Measurements from ENCODE around the gene CFAP77.

CFAP77 gene

GRCh38 chr9:132517815-132518550 is 108.0 kb downstream of the CFAP77 start:
- no peak for DNase-seq (ENCODE audit: low spot score)

DNA sequence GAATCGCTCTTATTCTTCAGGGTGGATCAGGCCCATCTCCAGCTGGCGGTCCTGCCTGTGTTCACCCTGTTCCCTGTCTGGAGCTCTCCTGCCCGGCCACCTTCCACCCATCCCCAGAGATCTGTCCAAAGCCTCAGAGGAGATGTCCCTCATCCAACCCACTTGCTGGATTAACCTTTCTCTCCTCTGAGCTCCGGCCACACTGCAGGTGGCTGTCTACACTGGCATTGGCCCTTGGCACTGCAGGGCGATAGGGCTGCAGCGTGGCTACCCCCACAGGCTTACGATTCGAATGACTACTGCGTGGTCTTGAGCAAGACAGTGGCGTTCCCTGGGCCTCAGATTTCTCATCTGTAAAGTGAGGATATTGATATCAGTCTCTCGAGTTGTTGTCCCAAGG is 108.6 kb downstream of the CFAP77 start:
- DNase-seq (ENCODE audit: low spot score) = no peak

GRCh38 chr9:132519033-132519432 is 109.0 kb downstream of the CFAP77 start:
- DNase-seq (ENCODE audit: low spot score) = no peak

DNA sequence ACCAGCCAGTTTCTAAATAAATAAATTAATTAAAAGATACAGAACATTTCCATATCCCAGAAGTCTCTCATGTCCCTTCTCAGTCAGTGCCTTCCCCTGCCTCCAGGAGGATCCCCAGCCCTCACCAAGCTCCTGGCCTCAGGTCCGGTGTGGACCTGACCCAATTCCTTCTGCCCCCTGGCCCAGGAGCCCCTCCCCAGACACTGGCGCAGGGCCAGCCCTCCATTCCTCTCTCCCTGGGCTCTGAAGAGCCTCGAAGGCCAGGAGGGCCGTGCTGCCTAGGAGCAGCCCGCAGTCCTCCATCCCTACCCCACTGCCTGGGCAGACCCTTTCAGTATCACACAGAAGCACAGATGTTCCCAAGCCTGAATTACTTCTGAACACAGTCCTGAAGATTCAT is 110.6 kb downstream of the CFAP77 start:
- no peak for DNase-seq (ENCODE audit: low spot score)

- DNase-seq (ENCODE audit: low spot score) = no peak
Measured at GRCh38 chr9:132525308-132526023, 115.5 kb downstream of the CFAP77 start.

DNA sequence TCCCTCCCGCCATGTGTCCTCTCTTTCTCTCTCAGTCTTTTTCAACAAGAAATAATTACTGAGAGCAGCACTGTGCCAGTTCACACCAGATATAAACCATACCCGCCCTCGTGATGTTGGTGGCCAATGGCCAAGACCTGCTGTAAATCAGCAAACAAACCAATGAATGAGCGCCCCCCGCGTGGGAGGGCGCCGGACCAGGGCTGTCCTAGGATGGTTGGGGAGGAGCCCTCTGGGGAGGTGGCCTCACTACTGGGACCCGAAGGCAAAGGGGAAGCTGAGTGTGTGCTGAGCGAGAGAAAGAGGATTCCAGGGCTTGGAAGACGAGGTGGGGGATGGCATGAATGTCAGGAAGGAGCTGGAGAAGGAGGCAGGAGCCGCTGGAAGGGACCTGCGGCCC is 121.2 kb downstream of the CFAP77 start:
- no peak for DNase-seq (ENCODE audit: low spot score)

- no peak for DNase-seq (ENCODE audit: low spot score)
Measured at GRCh38 chr9:132531710-132532570, 121.9 kb downstream of the CFAP77 start.

GRCh38 chr9:132534832-132535231 is 124.8 kb downstream of the CFAP77 start:
- DNase-seq (ENCODE audit: low spot score) = no peak

DNA sequence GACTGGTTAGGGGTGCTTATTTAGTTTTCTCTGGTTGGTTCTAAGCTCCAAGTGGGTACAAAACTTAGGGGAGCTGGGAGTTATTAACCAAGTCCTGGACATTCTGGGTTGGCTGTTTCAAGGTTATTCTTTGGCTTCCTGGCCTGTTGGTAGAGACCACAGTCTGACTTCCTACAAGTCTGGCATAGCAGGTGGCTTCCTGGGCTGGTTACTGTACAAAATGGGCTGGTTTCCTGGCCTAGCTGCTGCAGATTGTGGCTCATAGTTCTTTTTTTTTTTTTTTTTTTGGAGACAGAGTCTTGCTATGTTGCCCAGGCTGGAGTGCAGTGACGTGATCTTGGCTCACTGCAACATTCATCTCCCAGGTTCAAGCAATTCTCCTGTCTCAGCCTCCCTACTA is 126.1 kb downstream of the CFAP77 start:
- no peak for DNase-seq (ENCODE audit: low spot score)

DNA sequence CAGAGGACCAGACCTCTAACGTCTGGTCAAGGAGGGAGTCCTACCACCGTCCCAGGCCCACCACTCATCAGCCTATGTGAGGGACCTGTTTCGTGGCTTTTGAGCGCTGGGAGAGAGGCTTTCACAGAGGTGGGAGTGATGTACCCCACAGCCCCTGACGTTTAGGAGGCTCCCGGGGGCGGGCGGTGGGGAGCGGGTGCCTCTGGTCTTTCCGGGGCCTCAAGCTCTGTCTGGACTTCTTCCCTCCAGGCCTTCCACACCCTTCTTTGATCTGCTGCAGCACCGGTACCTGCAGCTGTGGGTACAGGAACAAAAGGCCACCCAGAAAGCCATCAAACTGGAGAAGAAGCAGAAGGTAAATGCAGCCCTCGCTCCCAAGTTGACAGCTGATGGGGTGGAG is 127.3 kb downstream of the CFAP77 start:
- no peak for DNase-seq (ENCODE audit: low spot score)

DNA sequence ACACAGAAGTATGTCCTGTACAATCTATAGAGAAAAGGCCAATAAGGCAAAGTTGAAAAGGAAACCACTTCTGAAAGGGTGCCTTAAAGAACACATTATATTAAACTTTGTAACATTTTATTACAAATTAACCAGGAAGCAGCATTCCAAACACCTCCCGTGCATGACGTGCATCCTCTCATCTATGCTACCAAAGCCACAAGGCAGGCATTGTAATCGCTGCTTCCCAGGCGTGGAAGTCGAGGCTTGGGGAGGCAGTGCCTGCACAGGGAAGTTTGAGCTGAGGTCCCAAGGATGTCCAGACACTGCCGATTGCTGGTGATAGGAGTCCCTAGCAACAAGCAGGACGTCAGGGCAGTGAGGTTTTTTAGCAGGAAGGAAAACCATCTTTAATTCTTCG is 128.1 kb downstream of the CFAP77 start:
- DNase-seq (ENCODE audit: low spot score) = no peak

GRCh38 chr9:132539096-132539495 is 129.1 kb downstream of the CFAP77 start:
- DNase-seq (ENCODE audit: low spot score) = no peak

DNA sequence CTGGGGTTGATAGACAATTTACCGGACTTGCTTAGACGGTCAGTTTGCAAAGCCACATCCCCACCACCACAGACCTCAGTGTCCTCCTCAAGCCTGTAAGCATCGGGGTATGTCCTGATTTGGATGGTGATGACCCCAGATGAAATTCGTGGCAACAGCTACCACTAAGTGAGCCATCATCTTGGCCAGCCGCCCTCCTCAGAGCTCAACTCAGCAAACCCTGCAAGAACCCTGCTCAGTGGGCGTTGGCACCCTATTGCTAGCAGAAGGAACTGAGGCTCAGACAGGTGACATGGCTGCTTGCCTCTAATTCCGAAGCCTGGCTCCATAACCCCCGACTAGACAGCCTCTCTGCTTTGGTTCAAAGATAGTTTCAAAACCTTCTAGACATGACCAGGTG is 131.0 kb downstream of the CFAP77 start:
- DNase-seq (ENCODE audit: low spot score) = no peak

DNA sequence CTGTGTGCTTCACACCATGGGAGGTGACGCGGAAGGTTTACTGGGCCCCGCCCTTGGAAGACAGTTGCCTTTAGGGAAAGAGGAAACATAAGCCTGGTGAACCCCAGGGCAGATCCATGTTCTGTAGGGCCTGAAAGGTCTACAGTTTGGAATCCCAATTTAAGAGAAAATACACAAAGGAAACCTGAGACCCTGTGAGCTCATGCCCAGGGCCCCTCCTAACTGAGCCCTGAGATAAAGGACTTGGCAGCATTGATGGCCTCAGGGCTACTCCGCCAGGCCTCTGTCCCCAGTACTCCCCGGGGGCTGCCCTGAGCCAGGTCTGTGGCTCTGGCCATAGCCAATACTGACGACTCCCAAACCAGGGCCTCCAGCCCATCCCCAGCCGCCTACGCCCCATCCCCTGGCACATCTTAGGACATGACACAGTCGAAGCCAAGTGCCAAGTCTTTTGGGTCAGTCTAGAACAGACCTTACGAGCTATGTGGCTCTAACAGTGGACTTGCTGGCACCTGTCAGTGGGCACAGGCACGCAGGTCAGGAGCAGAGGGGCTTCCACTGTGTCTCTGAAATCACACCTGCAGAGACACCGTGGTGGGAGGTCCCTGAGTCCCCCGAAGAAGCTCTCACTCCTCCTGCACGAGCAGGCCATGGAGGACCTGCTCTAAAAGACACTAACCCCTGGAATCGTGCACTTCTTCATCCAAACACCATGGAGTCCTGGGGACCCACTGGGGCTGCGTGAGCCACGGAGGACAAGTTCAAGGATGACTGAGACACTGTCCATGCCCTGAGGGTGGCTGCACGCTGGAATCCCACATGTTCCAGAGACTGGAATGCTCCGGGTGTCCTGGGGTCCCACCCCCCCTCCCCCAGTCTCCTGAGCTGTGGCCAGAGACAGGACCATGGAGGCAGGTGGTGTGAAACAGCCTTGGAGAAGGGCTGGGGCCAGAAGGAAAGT is 132.1 kb downstream of the CFAP77 start:
- DNase-seq (ENCODE audit: low spot score) = no peak

GRCh38 chr9:132543251-132543650 is 133.2 kb downstream of the CFAP77 start:
- no peak for DNase-seq (ENCODE audit: low spot score)

DNA sequence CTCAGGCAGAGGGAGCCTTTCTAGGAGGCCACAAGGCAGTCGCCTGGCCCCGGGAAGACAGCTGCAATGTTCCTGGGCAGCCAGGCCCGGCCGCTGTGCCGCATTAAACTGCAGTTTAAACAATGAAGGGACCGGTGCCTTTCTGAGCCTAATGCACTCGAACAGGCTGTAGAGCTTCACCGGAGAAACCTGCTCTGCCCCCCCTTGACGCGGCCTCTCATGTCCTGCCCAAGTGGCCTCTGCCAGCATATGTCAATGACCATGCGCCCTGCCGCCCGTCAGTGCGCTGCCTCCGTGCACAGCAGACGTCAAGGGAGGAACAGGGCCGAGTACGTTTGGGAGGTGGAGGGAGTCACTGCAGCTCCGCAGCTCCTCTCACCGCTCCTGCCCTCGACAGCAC is 133.9 kb downstream of the CFAP77 start:
- DNase-seq (ENCODE audit: low spot score) = no peak

- no peak for DNase-seq (ENCODE audit: low spot score)
Measured at GRCh38 chr9:132545578-132545977, 135.6 kb downstream of the CFAP77 start.

DNA sequence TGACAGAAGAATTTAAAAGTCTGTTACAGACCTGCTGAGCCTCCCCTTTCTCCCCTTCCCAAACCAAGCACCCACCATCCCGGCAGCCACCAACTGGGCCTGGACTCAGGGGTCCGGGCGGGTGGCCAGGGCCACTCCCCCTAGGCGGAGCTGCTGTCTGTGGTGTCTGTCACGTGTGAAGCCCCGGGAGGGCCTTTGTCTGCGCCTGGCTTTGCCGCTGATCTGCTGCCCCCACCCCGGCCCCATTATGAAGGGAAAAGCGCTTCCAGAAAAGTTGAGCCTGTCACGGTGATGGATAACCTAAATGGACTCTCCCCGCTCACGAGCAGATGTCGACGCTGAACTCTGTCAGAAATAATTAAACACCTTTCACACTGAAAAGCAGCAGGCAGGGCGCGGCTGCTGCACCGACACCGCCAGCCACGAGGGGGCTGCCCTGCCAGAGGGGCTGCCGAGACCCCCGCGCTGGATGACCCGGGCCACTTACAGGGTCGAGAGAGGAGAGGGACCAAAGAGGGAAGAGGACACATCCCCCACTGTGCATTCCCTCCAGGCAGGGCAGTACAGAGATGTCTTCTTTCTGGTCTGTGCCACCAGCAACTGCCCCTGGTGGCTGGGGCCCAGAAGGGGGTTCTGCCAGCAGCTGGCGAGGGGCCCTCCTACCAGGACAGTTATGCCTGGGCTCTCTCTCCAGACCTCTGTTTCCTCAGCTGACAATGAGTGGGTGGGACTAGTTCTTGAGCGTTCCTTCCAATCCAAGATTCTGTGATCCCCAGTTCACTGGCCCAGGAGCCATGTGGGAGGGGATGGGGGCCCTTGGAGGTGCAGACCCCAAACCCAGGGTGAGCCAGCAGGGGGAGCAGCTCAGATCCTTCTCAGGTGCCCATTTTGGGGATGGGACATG is 136.4 kb downstream of the CFAP77 start:
- DNase-seq (ENCODE audit: low spot score) = no peak

GRCh38 chr9:132547052-132547431 is 137.0 kb downstream of the CFAP77 start:
- no peak for DNase-seq (ENCODE audit: low spot score)

GRCh38 chr9:132547436-132547835 is 137.4 kb downstream of the CFAP77 start:
- DNase-seq (ENCODE audit: low spot score) = no peak

Data from globus pallidus (tissue), 1 donor.